Hepatocyte (in vitro differentiated cells): ENCODE measurements around the gene UBTF. TPM values are rescaled to one million over a fixed set of nuclear protein-coding genes. Genes with fewer than 3 reads are reported as not detected.

ENCODE experiments used
- DNase-seq: peaks from one replicate; pipeline ENCODE4 v3.0.0-alpha.2; 2016; ENCODE audit warnings: low spot score
- H2AFZ ChIP-seq: fragments of 200-600 bp; sonication (generic); 2 replicates; pipeline ENCODE4 v1.6.0; 2016; ENCODE audit warnings: antibody characterized with exemption, mild to moderate bottlenecking
- H3K27ac ChIP-seq: fragments of 200-600 bp; sonication (generic); 2 replicates; pipeline ENCODE4 v1.5.1; 2016; ENCODE audit warnings: mild to moderate bottlenecking
- H3K27me3 ChIP-seq: fragments of 200-600 bp; sonication (generic); 2 replicates; pipeline ENCODE4 v1.6.1; 2016
- H3K36me3 ChIP-seq: fragments of 200-600 bp; sonication (generic); replicated peaks from 2 replicates; pipeline ENCODE4 v1.5.1; 2016; ENCODE audit warnings: low read depth; ENCODE audit not compliant: insufficient read depth
- H3K4me1 ChIP-seq: fragments of 200-600 bp; sonication (generic); 2 replicates; pipeline ENCODE4 v1.5.1; 2016; ENCODE audit warnings: mild to moderate bottlenecking, moderate library complexity; ENCODE audit not compliant: insufficient read depth
- H3K4me2 ChIP-seq: fragments of 200-600 bp; sonication (generic); 2 replicates; pipeline ENCODE4 v1.6.0; 2016
- H3K4me3 ChIP-seq: fragments of 200-600 bp; sonication (generic); 2 replicates; pipeline ENCODE4 v1.5.1; 2016; ENCODE audit warnings: mild to moderate bottlenecking
- H3K79me2 ChIP-seq: fragments of 200-600 bp; sonication (generic); 2 replicates; pipeline ENCODE4 v1.6.0; 2017; ENCODE audit warnings: mild to moderate bottlenecking
- H3K9me2 ChIP-seq: fragments of 200-600 bp; sonication (generic); replicated peaks from 2 replicates; pipeline ENCODE4 v1.6.0; 2017; ENCODE audit warnings: mild to moderate bottlenecking; ENCODE audit not compliant: insufficient read depth
- H3K9me3 ChIP-seq: fragments of 200-600 bp; sonication (generic); 2 replicates; pipeline ENCODE4 v1.5.1; 2016; ENCODE audit warnings: low read depth, mild to moderate bottlenecking
- H4K20me1 ChIP-seq: fragments of 200-600 bp; sonication (generic); 2 replicates; pipeline ENCODE4 v1.6.0; 2016; ENCODE audit warnings: mild to moderate bottlenecking; ENCODE audit not compliant: insufficient read depth, poor library complexity, severe bottlenecking
- CTCF ChIP-seq: fragments of 200-600 bp; sonication (generic); IDR thresholded peaks from 2 replicates; pipeline ENCODE4 v1.5.1; 2016; ENCODE audit warnings: antibody characterized with exemption, mild to moderate bottlenecking; ENCODE audit not compliant: poor library complexity
- EZH2 ChIP-seq: fragments of 200-600 bp; sonication (generic); IDR thresholded peaks from 2 replicates; pipeline ENCODE4 v1.6.1; 2016; ENCODE audit warnings: antibody characterized with exemption, mild to moderate bottlenecking, borderline replicate concordance
- EZH2phosphoT487 ChIP-seq: fragments of 200-600 bp; sonication (generic); IDR thresholded peaks from one replicate; pipeline ENCODE4 v1.6.1; 2018; ENCODE audit warnings: antibody characterized with exemption, mild to moderate bottlenecking, low read depth, moderate library complexity; ENCODE audit not compliant: unreplicated experiment, severe bottlenecking
- WGBS: methylation state at CpG from one replicate; pipeline ENCODE4 v1.1.6; 2016; ENCODE audit warnings: low lambda C conversion rate; ENCODE audit errors: missing lambda C conversion rate; 5-methylcytosine and 5-hydroxymethylcytosine counted together
- polyA plus RNA-seq: library from polyadenylated mRNA; unstranded; fragments of >200 nt; fragmentation: Nextera tagmentation; extraction: Ambion mirVana; gene quantifications from 2 replicates; pipeline ENCODE4 v1.2.1, GENCODE V29; 2016
- total RNA-seq: library from RNA; depleted of rRNA; stranded (reverse); fragments of >200 nt; gene quantifications from 2 replicates; pipeline ENCODE4 v1.2.3, GENCODE V29; 2014

UBTF gene
- total and polyA plus RNA-seq, 2 experiments from 2014 or later = 35.0 to 41.1 TPM

- Histone ChIP-seq H3K4me3 (no peak overlapping the region), H3K9me2 (no peaks in the 10 kb centered on the region), H4K20me1 (no peaks in the 10 kb centered on the region), H3K79me2 (no peaks in the 10 kb centered on the region), H3K4me1 (peaks cover 14% of the 10 kb centered on the region), H3K9me3 (no peaks in the 10 kb centered on the region), H3K27ac (no peak overlapping the region), H3K36me3 (no peaks in the 10 kb centered on the region), H2AFZ (no peak overlapping the region), H3K4me2 (no peak overlapping the region), H3K27me3 (no peaks in the 10 kb centered on the region)
- DNase-seq = no peak
- TF ChIP-seq EZH2phosphoT487 (no peak), CTCF (no peak), EZH2 (no peak)
- 85% methylated on average over 17 of the region's 17 CpGs for WGBS
Measured at GRCh38 chr17:44171931-44172455, 47.5 kb downstream of the UBTF start.

- Histone ChIP-seq H3K4me1 (peaks cover 14% of the 10 kb centered on the region), H3K9me2 (no peaks in the 10 kb centered on the region), H3K9me3 (no peaks in the 10 kb centered on the region), H2AFZ (no peak within 1 kb of the TSS), H3K4me3 (no peak within 1 kb of the TSS), H3K36me3 (no peaks in the 10 kb centered on the region), H4K20me1 (no peaks in the 10 kb centered on the region), H3K79me2 (no peaks in the 10 kb centered on the region), H3K27me3 (no peaks in the 10 kb centered on the region), H3K4me2 (peak within 1 kb of the TSS; percentile 59), H3K27ac (peak within 1 kb of the TSS; percentile 66)
- WGBS = 47% methylated on average over 21 of the region's 21 CpGs
- peak; percentile 67 for DNase-seq
- no peak for TF ChIP-seq EZH2phosphoT487
- TF ChIP-seq CTCF = no peak
- TF ChIP-seq EZH2 = no peak
Measured at GRCh38 chr17:44170499-44171201, 48.8 kb downstream of the UBTF start, which contains the start of gene ASB16. TSS of gene ASB16 (plus strand) at chr17:44170704. CDS start at chr17:44170790, 86 bp downstream.

GRCh38 chr17:44170135-44170498 is 49.4 kb downstream of the UBTF start:
- no peaks in the 10 kb centered on the region for H3K79me2 ChIP-seq
- no peaks in the 10 kb centered on the region for H3K9me2 ChIP-seq
- WGBS = 69% methylated on average over 5 of the region's 5 CpGs
- no peaks in the 10 kb centered on the region for H3K36me3 ChIP-seq
- no peak for DNase-seq
- H3K4me2 ChIP-seq = peak overlapping the region; percentile 59
- no peaks in the 10 kb centered on the region for H3K27me3 ChIP-seq
- TF ChIP-seq CTCF = no peak
- TF ChIP-seq EZH2 = no peak
- TF ChIP-seq EZH2phosphoT487 = no peak
- H2AFZ ChIP-seq = no peak overlapping the region
- H3K4me3 ChIP-seq = no peak overlapping the region
- peak overlapping the region; percentile 42 for H3K27ac ChIP-seq
- H4K20me1 ChIP-seq = no peaks in the 10 kb centered on the region
- no peaks in the 10 kb centered on the region for H3K9me3 ChIP-seq
- peaks cover 14% of the 10 kb centered on the region for H3K4me1 ChIP-seq
